Activated naive CD8-positive, alpha-beta T cell treated with anti-CD3 and anti-CD28 coated beads for 36 hours (primary cell): ENCODE measurements around the gene BBX. TPM values are rescaled to one million over a fixed set of nuclear protein-coding genes. Genes with fewer than 3 reads are reported as not detected.

ENCODE experiments used
- DNase-seq: peaks from one replicate; pipeline ENCODE4 v3.0.0; 2021
- H3K27ac Mint-ChIP-seq: one replicate; pipeline ENCODE4 v1.8.0; 2022; ENCODE audit warnings: mild to moderate bottlenecking, moderate library complexity, mixed read lengths
- H3K27me3 Mint-ChIP-seq: one replicate; pipeline ENCODE4 v1.8.0; 2022; ENCODE audit warnings: mild to moderate bottlenecking, mixed read lengths
- H3K36me3 Mint-ChIP-seq: one replicate; pipeline ENCODE4 v1.8.0; 2021; ENCODE audit warnings: mild to moderate bottlenecking, mixed read lengths
- H3K4me1 Mint-ChIP-seq: one replicate; pipeline ENCODE4 v1.8.0; 2021; ENCODE audit warnings: mixed read lengths
- H3K4me3 Mint-ChIP-seq: one replicate; pipeline ENCODE4 v1.8.0; 2022; ENCODE audit warnings: mild to moderate bottlenecking, moderate library complexity, mixed read lengths
- H3K9me3 Mint-ChIP-seq: one replicate; pipeline ENCODE4 v1.8.0; 2022; ENCODE audit warnings: mixed read lengths
- total RNA-seq, 2 experiments: library from RNA; stranded (reverse); gene quantifications; one replicate each; pipeline ENCODE4 v1.2.3, GENCODE V29; 2021

The BBX gene
- total RNA-seq, 2 experiments from 2014 or later, result 41.8 to 42.4 TPM

- H3K4me1 Mint-ChIP-seq, result peaks cover 2% of the 10 kb centered on the region
- H3K4me3 Mint-ChIP-seq, result no peak overlapping the region
- H3K9me3 Mint-ChIP-seq, result peaks cover 5% of the 10 kb centered on the region
- peaks cover 27% of the 10 kb centered on the region for H3K36me3 Mint-ChIP-seq
- H3K27me3 Mint-ChIP-seq, result no peaks in the 10 kb centered on the region
- DNase-seq, result no peak
- H3K27ac Mint-ChIP-seq, result no peak overlapping the region
Measured at GRCh38 chr3:107767897-107768605, 245.3 kb downstream of the BBX start.

DNA sequence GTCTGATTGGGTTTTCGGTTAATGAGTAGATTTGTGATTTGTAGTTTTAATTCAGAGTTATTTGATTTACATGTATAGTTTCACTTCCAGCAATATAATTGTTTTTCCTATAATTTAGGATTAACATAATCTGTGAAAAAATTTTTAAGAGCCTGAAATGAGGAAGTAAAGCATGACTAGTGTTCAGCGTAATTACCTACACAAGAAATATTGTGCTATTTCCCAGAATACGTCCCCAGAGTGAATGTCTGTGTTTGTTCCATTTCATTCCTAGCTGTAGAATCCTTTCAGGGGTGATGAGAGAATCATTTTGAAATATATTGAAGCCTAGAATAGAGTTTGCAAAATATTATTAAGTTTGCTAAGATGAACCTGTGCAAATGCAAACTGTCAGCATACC is 247.1 kb downstream of the BBX start:
- H3K27me3 Mint-ChIP-seq, result no peaks in the 10 kb centered on the region
- H3K27ac Mint-ChIP-seq, result no peak overlapping the region
- H3K4me1 Mint-ChIP-seq, result peaks cover 2% of the 10 kb centered on the region
- no peak for DNase-seq
- H3K9me3 Mint-ChIP-seq, result peaks cover 5% of the 10 kb centered on the region
- peaks cover 24% of the 10 kb centered on the region for H3K36me3 Mint-ChIP-seq
- no peak overlapping the region for H3K4me3 Mint-ChIP-seq

GRCh38 chr3:107772016-107772415 is 249.3 kb downstream of the BBX start:
- Mint-ChIP-seq H3K36me3 (peaks cover 9% of the 10 kb centered on the region), H3K4me1 (peaks cover 2% of the 10 kb centered on the region), H3K27me3 (no peaks in the 10 kb centered on the region), H3K27ac (no peak overlapping the region), H3K9me3 (no peaks in the 10 kb centered on the region), H3K4me3 (no peak overlapping the region)
- no peak for DNase-seq

GRCh38 chr3:107775974-107776373 is 253.2 kb downstream of the BBX start:
- H3K4me1 Mint-ChIP-seq, result peaks cover under 1% of the 10 kb centered on the region
- H3K9me3 Mint-ChIP-seq, result no peaks in the 10 kb centered on the region
- no peaks in the 10 kb centered on the region for H3K27me3 Mint-ChIP-seq
- H3K36me3 Mint-ChIP-seq, result peaks cover 20% of the 10 kb centered on the region
- no peak overlapping the region for H3K4me3 Mint-ChIP-seq
- H3K27ac Mint-ChIP-seq, result no peak overlapping the region
- no peak for DNase-seq

DNA sequence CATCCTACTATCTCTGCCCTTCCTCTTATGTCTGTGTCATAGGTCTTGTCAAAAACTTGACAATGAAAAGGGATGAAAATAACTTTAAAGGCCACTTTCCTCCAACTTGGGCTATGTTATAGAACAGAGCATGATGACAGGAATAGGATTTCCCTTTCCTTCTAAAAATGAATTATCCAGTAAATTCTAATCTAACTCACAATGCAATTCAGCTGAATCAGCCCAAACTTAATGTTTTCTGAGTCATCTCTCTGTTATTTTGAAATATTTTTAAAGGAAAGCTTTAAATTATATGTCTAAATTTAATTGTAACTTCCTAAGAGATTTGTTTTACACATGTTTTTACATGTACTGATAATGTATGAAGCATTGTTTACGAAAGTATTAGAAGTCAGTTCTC is 258.5 kb downstream of the BBX start:
- no peak for DNase-seq
- Mint-ChIP-seq H3K4me1 (no peaks in the 10 kb centered on the region), H3K9me3 (no peaks in the 10 kb centered on the region), H3K4me3 (no peak overlapping the region), H3K27ac (no peak overlapping the region), H3K27me3 (no peaks in the 10 kb centered on the region), H3K36me3 (peaks cover 35% of the 10 kb centered on the region)

GRCh38 chr3:107782054-107782453 is 259.3 kb downstream of the BBX start:
- Mint-ChIP-seq H3K27ac (no peak overlapping the region), H3K4me3 (no peak overlapping the region), H3K27me3 (no peaks in the 10 kb centered on the region), H3K36me3 (peaks cover 38% of the 10 kb centered on the region), H3K4me1 (no peaks in the 10 kb centered on the region), H3K9me3 (no peaks in the 10 kb centered on the region)
- no peak for DNase-seq

GRCh38 chr3:107790612-107791011 is 267.9 kb downstream of the BBX start:
- Mint-ChIP-seq H3K4me1 (peaks cover 1% of the 10 kb centered on the region), H3K4me3 (no peak overlapping the region), H3K27me3 (no peaks in the 10 kb centered on the region), H3K27ac (no peak overlapping the region), H3K36me3 (peaks cover 23% of the 10 kb centered on the region), H3K9me3 (no peaks in the 10 kb centered on the region)
- no peak for DNase-seq

DNA sequence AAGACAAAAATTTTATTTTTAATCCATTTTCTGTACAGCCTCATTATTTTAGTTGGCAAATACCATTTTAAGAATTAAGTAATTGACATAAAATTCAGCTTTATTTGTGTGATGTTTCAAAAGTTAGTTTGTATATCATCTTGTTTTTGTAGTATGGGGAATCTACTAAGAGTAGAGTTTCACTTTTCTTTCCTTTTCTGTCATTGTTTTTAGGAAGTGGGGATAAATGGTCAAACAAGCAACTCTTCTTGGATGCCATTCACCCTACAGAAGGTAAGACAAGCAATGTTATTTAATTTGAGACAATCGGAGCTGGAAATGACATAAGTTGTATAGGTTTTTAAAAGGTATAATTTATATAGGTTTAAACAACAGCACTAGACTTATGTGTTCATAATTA is 268.3 kb downstream of the BBX start:
- no peak for DNase-seq
- Mint-ChIP-seq H3K4me3 (no peak overlapping the region), H3K27me3 (no peaks in the 10 kb centered on the region), H3K9me3 (no peaks in the 10 kb centered on the region), H3K4me1 (peaks cover 3% of the 10 kb centered on the region), H3K27ac (no peak overlapping the region), H3K36me3 (peaks cover 25% of the 10 kb centered on the region)

- DNase-seq, result no peak
- Mint-ChIP-seq H3K9me3 (no peaks in the 10 kb centered on the region), H3K36me3 (peaks cover 25% of the 10 kb centered on the region), H3K27me3 (no peaks in the 10 kb centered on the region), H3K4me3 (no peak overlapping the region), H3K4me1 (peaks cover 6% of the 10 kb centered on the region), H3K27ac (no peak overlapping the region)
Measured at GRCh38 chr3:107791450-107791849, 268.7 kb downstream of the BBX start.

GRCh38 chr3:107794664-107795443 is 272.1 kb downstream of the BBX start:
- Mint-ChIP-seq H3K27ac (no peak overlapping the region), H3K4me3 (no peak overlapping the region), H3K4me1 (peaks cover 9% of the 10 kb centered on the region), H3K27me3 (no peaks in the 10 kb centered on the region), H3K36me3 (peaks cover 20% of the 10 kb centered on the region), H3K9me3 (no peaks in the 10 kb centered on the region)
- no peak for DNase-seq

DNA sequence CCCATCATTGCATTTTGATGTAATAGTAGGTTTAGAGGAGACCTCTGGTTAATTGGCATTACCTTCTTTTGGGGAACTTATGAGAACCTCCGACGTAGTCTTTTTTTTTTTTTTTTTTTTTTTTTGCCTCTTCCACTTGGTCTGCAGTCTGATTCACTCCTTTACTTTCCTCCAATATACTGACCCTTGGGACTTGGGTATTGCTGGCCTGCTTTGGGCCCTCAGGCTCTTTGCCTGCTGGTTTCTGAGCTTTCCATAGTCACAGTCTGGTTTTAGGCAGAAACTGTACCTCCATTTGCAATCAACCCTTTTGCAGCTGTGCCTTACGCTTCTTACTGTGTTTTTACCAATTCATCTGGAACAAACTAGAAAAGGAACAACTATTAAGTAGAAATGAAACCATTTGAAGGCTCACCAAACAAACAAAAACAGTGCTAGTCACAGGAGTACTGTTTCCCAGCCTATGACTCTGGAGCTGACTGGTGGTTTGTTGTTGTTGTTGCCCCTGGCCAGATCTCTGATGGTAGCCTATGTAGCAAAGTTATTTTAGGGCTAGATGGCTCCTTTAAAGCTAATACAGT is 272.8 kb downstream of the BBX start:
- H3K4me1 Mint-ChIP-seq, result peaks cover 9% of the 10 kb centered on the region
- H3K27ac Mint-ChIP-seq, result peak overlapping the region; percentile 37
- peaks cover 14% of the 10 kb centered on the region for H3K36me3 Mint-ChIP-seq
- no peaks in the 10 kb centered on the region for H3K27me3 Mint-ChIP-seq
- no peaks in the 10 kb centered on the region for H3K9me3 Mint-ChIP-seq
- no peak for DNase-seq
- no peak overlapping the region for H3K4me3 Mint-ChIP-seq

DNA sequence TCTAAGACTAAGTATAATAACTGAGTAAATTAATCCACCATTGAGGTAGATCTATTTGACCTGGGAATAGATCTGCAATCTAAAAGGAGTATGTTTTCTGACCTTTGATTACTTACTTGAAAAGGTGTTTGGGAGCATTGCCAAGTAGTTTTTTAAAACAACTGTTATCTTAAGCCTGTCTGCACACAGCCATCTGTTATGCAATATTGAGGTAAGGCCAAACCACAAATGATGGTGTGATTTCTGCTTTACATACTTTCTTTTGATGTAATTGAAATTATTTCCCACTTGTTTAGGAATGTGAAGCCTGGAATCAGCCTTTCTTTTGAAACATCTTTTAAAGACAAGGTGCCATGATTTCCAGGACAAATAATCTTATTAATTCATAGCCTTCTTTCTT is 274.0 kb downstream of the BBX start:
- no peak overlapping the region for H3K4me3 Mint-ChIP-seq
- H3K4me1 Mint-ChIP-seq, result peaks cover 9% of the 10 kb centered on the region
- no peak overlapping the region for H3K27ac Mint-ChIP-seq
- H3K27me3 Mint-ChIP-seq, result no peaks in the 10 kb centered on the region
- H3K9me3 Mint-ChIP-seq, result no peaks in the 10 kb centered on the region
- DNase-seq, result no peak
- peaks cover 13% of the 10 kb centered on the region for H3K36me3 Mint-ChIP-seq

GRCh38 chr3:107797586-107797985 is 274.8 kb downstream of the BBX start:
- Mint-ChIP-seq H3K4me3 (no peak overlapping the region), H3K4me1 (peaks cover 9% of the 10 kb centered on the region), H3K27me3 (no peaks in the 10 kb centered on the region), H3K36me3 (peaks cover 9% of the 10 kb centered on the region), H3K9me3 (no peaks in the 10 kb centered on the region), H3K27ac (no peak overlapping the region)
- DNase-seq, result no peak

DNA sequence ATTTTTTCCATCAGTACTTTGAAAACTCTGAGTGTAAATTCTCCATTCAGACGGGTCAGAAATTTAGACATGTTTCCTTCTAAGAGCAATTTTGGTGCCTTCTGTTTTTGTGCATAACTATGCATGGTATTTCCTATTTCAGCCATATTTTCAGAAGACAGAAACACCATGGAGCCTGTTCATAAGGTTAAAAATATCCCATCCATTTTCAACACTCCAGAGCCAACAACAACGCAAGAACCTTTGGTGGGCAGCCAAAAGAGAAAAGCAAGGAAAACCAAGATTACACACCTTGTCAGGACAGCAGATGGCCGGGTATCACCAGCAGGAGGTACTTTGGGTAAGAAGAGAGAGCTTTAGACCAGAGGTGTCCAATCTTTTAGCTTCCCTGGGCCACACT is 275.6 kb downstream of the BBX start:
- Mint-ChIP-seq H3K9me3 (no peaks in the 10 kb centered on the region), H3K36me3 (peaks cover 15% of the 10 kb centered on the region), H3K4me1 (peaks cover 9% of the 10 kb centered on the region), H3K27me3 (no peaks in the 10 kb centered on the region), H3K27ac (no peak overlapping the region), H3K4me3 (no peak overlapping the region)
- DNase-seq, result no peak

DNA sequence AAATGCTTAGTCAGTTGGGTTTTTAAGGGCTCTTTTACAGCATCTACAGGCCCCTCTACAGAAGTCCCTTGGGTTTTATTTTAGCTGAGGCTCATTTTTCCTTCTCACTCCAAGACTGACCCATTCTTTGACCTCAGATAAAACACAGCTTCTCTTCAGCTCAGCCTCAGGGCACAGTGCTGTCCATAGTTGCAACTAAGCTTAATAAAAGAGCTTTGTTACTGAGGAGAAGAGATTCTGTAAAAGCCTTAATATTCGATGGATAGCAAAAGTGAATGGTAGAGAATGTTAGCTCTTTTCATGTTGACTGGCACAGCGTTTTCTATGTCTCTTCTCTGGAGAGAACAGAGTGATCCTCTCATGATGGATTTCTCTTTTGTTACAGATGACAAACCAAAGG is 277.9 kb downstream of the BBX start:
- Mint-ChIP-seq H3K36me3 (peaks cover 18% of the 10 kb centered on the region), H3K27ac (no peak overlapping the region), H3K27me3 (no peaks in the 10 kb centered on the region), H3K9me3 (no peaks in the 10 kb centered on the region), H3K4me1 (peaks cover 7% of the 10 kb centered on the region), H3K4me3 (no peak overlapping the region)
- no peak for DNase-seq
